HG02763 (cell line): ENCODE measurements around the gene CCDC136.

Experiments used
- ATAC-seq: cut with Tn5 transposase; IDR thresholded peaks from one replicate; pipeline ENCODE4 v1.9.1; 2021; ENCODE audit warnings: mild to moderate bottlenecking, moderate library complexity; ENCODE audit not compliant: unreplicated experiment

Gene CCDC136

DNA sequence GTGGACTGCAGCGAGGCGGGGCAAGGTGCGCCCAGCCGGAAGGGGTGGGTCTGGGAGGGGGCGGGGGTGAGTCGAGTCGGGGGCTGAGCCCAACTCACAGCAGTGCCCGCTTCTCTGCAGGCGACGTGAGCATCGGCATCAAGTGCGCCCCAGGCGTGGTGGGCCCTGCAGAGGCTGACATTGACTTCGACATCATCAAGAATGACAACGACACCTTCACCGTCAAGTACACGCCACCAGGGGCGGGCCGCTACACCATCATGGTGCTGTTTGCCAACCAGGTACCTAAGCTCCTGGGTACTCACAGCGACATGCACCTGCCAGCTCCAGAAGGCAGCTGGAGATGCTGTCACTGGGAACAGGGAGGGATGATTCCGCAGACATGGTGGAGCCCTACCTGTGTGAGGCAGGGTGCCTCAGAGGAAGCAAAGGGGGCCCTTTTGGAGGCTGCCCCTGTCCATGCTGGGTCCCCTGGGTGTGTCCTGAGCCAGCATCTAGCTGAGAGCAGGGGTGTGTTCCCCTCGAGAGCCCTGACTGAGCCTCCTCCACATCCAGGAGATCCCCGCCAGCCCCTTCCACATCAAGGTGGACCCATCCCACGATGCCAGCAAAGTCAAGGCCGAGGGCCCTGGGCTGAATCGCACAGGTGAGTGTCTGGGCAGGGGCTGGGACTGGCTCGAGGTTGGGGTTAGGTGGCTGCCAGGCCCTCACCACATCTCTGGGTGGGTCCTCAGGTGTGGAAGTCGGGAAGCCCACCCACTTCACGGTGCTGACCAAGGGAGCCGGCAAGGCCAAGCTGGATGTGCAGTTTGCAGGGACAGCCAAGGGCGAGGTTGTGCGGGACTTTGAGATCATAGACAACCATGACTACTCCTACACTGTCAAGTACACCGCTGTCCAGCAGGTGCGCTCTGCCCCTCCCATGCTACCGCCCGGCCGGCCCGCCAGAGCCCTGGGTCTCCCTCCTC is 51.2 kb downstream of the CCDC136 start:
- ATAC-seq, result no peak

- no peak for ATAC-seq
Observed at GRCh38 chr7:128843938-128844621, 52.3 kb downstream of the CCDC136 start.

GRCh38 chr7:128844777-128845311 is 53.1 kb downstream of the CCDC136 start:
- no peak for ATAC-seq

- no peak for ATAC-seq
Observed at GRCh38 chr7:128845475-128845874, 53.7 kb downstream of the CCDC136 start.

GRCh38 chr7:128845987-128846386 is 54.2 kb downstream of the CCDC136 start:
- ATAC-seq, result no peak

DNA sequence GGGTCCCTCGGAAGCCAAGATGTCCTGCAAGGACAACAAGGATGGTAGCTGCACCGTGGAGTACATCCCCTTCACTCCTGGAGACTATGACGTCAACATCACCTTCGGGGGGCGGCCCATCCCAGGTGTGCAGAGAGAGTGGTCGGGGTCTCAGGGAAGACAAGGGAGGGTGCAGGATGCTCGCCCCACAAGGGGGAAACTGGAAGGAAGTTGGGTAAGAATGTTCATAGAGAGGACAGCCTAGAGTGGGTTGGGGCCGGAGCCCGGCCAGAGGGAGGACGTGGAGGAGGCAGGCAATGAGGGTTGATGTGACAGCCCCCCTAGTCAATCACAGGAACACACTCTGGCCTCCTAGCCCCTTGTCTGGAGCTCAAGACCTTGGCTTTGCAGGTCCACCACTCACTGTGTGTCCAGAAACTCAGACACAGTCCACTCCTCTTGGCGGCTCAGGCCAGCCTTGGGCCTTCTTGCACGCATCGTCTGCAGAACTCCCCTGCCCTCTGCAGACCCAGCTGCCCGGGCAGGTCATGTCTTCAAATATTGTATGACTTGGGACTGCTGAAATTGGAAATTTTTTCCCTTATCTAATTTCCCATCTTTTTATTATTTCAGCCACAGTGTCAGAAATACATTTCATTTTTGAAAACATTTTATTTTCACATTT is 55.1 kb downstream of the CCDC136 start:
- ATAC-seq, result no peak

GRCh38 chr7:128847721-128848211 is 56.0 kb downstream of the CCDC136 start:
- ATAC-seq, result no peak

GRCh38 chr7:128848289-128849155 is 56.8 kb downstream of the CCDC136 start:
- ATAC-seq, result no peak

DNA sequence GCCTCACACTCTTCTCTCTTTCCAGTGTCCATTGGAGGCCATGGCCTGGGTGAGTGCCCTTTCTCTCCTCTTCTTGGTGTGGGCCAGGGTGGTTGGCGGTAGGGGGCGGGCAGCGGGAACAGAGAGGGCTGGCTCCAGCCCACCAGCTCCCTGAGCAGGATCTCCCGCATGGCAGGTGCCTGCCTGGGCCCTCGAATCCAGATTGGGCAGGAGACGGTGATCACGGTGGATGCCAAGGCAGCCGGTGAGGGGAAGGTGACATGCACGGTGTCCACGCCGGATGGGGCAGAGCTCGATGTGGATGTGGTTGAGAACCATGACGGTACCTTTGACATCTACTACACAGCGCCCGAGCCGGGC is 57.4 kb downstream of the CCDC136 start:
- no peak for ATAC-seq

DNA sequence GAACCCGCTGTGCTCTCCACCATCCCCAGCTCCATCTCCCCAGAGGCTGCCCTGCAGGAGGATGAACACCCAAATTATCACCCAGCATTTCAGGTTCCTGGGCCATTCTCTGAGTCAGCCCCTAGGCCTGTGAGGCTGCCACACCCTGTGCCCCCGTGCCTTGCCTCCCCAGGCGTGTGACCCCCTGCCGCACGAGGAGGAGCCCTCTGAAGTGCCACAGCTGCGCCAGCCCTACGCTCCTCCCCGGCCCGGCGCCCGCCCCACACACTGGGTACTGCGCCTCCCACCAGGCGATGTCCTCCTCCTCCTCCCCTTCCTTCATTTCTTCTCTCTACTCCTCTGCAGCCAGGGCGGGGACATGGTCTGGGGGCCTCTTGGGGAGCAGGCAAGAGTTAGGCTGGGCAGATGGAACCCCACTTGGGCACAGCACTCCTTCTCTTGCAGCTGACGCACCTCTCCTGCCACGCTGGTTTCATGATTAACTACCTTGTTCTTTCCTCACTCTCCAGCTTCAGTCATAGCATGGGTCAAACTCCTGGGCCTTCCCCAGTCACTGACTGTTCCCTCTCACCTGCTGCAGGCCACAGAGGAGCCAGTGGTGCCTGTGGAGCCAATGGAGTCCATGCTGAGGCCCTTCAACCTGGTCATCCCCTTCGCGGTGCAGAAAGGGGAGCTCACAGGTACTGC is 58.2 kb downstream of the CCDC136 start:
- ATAC-seq, result no peak

GRCh38 chr7:128852537-128853254 is 60.9 kb downstream of the CCDC136 start:
- ATAC-seq, result no peak

DNA sequence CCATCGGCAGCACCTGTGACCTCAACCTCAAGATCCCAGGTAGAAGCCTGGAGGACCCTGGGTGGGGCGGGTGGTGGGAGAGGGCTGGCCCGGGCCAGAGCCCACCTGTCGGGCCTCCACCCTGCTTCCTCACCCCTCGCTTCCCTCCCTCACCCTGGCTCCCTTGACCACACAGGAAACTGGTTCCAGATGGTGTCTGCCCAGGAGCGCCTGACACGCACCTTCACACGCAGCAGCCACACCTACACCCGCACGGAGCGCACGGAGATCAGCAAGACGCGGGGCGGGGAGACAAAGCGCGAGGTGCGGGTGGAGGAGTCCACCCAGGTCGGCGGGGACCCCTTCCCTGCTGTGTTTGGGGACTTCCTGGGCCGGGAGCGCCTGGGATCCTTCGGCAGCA is 62.0 kb downstream of the CCDC136 start:
- no peak for ATAC-seq

- no peak for ATAC-seq
Observed at GRCh38 chr7:128854396-128854795, 62.6 kb downstream of the CCDC136 start.

GRCh38 chr7:128855559-128855958 is 63.8 kb downstream of the CCDC136 start:
- no peak for ATAC-seq

DNA sequence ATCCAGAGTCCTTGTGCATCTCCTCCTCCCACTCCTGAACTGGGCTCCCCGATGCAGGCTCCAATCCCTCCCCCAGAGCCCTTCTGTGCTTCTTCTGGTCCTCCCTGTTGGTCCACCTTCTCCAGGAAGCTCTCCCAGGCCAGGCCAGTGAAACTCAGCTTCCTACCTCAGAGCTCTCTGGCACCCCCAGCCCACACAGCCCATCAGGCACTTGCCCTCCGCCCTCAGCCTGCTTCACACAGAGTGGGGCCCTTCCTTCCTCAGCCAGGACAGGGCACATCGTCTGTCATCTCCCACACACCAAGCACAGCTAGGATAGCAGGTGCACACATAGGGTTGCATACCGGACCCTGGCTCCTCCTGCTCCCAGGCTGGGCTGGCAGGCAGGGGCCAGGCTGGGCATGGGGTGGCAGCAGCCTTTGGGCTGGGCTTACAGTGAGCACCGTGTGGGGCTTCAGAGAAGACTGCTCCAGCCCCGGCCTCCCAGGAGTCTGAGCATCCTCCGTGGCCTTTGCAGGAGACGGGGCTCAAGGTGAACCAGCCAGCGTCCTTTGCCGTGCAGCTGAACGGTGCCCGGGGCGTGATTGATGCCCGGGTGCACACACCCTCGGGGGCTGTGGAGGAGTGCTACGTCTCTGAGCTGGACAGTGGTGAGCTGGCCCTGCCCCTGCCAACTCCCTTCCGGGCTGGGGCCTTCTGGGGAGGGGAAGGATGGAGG is 64.4 kb downstream of the CCDC136 start:
- no peak for ATAC-seq

GRCh38 chr7:128858380-128859231 is 66.8 kb downstream of the CCDC136 start:
- ATAC-seq, result no peak
